ENCODE data around the gene PTPRG. TPM values are rescaled to one million over a fixed set of nuclear protein-coding genes. Genes with fewer than 3 reads are reported as not detected.

Gene PTPRG
- total RNA-seq, 2 donors from 2014 or later, result not detected

DNA sequence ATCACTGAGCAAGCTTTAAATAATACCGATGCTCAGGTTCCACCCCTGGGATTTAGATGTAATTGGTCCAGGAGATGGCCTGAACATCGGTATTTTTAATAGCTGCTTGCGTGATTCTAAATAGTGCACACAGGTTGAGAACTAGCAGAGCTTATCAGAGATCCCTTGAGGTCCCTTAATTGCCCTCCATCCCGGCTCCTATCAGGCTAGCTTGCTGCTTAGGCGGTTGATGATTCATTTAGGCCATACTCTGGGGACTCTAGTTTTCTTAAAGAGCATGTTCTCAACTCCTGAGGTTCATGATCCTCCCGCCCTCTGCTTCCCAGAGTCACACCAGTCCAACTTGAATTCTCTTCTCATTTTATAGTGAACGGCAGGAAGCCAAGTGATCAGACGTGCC, 531.7 kb downstream of the PTPRG start:
- Mint-ChIP-seq H3K4me1 (no peaks in the 10 kb centered on the region), H3K27me3 (peaks cover 9% of the 10 kb centered on the region), H3K9me3 (no peaks in the 10 kb centered on the region), H3K4me3 (no peak overlapping the region), H3K27ac (no peak overlapping the region), H3K36me3 (ENCODE audit: low read depth) (no peaks in the 10 kb centered on the region)
- no peak for ATAC-seq (replicated peaks)

DNA sequence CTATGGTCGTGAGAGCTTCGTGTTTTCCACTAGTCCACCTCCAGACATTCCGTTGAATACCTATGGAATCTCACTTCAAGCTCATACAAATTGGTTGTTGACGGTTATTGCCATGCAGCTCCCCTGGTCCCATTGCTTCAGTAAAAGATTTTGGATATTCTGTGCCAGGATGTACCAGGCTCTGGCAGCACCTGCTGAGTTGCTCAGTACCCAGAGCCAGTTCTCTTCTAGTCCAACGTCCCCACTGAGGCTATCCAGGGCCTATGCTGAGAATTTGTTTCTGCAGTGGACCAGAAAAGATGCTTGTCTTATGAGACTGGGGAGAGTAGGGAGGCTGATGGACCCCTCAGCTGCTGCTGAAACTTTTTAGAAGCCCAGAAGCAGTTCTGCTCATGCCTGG, 533.1 kb downstream of the PTPRG start:
- H3K27ac Mint-ChIP-seq, result no peak overlapping the region
- peaks cover 6% of the 10 kb centered on the region for H3K27me3 Mint-ChIP-seq
- H3K4me3 Mint-ChIP-seq, result no peak overlapping the region
- ATAC-seq (replicated peaks), result no peak
- H3K9me3 Mint-ChIP-seq, result no peaks in the 10 kb centered on the region
- H3K4me1 Mint-ChIP-seq, result no peaks in the 10 kb centered on the region
- no peaks in the 10 kb centered on the region for H3K36me3 Mint-ChIP-seq (ENCODE audit: low read depth)

DNA sequence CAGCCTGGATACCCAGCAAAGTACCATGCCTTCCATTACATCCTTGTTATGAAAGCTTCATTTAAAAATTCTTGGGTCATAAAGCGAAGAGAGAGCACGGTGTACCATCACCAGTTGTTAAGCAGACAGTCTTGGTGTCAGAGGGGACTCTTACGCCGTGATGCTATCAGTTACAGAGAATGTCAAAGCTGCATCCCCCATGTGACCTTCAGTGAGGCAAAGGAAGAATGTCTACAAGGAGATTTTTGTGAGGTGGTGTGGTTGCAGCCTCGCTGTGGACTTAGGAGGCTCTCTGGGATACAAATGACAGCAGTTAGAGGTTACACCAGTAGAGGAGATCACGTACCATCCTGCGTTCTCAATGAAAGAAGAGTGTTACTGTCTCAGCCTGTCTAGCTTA, 533.7 kb downstream of the PTPRG start:
- no peaks in the 10 kb centered on the region for H3K9me3 Mint-ChIP-seq
- no peak overlapping the region for H3K27ac Mint-ChIP-seq
- no peak overlapping the region for H3K4me3 Mint-ChIP-seq
- ATAC-seq (replicated peaks), result no peak
- H3K27me3 Mint-ChIP-seq, result peaks cover 6% of the 10 kb centered on the region
- no peaks in the 10 kb centered on the region for H3K4me1 Mint-ChIP-seq
- H3K36me3 Mint-ChIP-seq (ENCODE audit: low read depth), result no peaks in the 10 kb centered on the region

DNA sequence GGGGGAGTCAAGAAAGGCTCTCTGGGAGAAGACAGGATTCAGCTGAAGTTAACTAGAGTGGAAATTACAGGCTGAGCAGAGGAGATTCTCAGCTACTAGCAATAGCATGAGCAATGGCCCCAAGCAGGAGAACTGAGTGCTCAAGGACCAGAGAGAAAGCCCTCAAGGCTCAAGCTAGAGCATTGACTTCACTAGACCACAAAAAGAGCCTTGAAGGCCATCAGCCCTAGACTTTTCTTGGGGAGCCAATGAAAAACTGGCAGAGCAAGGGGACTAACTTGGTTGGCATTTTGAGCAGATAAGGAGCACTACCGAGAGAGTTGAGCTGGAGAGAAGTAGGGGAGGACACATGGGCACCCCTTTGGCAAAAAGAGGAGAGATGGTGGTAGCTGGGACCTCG, 534.4 kb downstream of the PTPRG start:
- H3K27ac Mint-ChIP-seq, result no peak overlapping the region
- H3K4me3 Mint-ChIP-seq, result no peak overlapping the region
- no peak for ATAC-seq (replicated peaks)
- H3K9me3 Mint-ChIP-seq, result no peaks in the 10 kb centered on the region
- H3K27me3 Mint-ChIP-seq, result peaks cover 4% of the 10 kb centered on the region
- no peaks in the 10 kb centered on the region for H3K4me1 Mint-ChIP-seq
- H3K36me3 Mint-ChIP-seq (ENCODE audit: low read depth), result no peaks in the 10 kb centered on the region

DNA sequence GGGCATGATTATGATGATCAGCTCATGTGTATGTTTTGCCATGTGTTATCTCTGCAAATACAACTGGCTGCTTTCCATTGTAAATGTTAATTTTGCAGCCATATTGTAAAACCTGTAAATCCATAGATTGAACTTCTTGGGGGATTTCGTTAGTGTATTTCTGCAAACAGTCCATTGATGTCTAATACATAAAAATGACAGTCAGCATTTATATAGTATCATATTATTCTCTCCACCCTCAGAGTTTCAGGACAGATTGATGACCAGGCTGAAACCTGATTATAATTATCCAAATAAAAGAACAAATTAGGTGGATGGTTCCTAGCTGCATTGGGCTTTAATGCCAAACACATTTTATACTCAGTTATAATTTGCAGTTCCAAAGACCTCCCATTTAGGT, 535.1 kb downstream of the PTPRG start:
- no peaks in the 10 kb centered on the region for H3K9me3 Mint-ChIP-seq
- ATAC-seq (replicated peaks), result no peak
- no peaks in the 10 kb centered on the region for H3K4me1 Mint-ChIP-seq
- no peaks in the 10 kb centered on the region for H3K36me3 Mint-ChIP-seq (ENCODE audit: low read depth)
- H3K27ac Mint-ChIP-seq, result no peak overlapping the region
- no peaks in the 10 kb centered on the region for H3K27me3 Mint-ChIP-seq
- H3K4me3 Mint-ChIP-seq, result no peak overlapping the region

DNA sequence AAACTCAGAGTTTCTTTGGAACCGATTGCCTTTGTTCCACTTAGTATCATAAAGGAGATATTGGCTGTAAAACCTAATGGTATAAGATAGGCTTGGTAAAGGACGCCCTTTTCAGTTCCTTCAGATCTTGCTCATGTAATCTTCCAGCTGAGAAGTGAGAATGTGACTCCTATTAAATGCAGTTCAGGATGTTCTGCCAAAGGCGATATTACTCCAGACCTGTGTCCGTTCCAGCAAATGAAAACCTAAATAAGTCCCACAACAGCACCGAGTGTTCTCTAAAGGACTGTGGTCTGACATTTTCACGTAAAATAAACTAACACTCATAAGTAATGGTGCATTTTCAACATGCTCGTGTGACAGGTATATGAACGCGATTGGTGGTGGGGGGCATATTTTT, 535.8 kb downstream of the PTPRG start:
- ATAC-seq (replicated peaks), result no peak
- no peak overlapping the region for H3K4me3 Mint-ChIP-seq
- H3K36me3 Mint-ChIP-seq (ENCODE audit: low read depth), result no peaks in the 10 kb centered on the region
- no peaks in the 10 kb centered on the region for H3K4me1 Mint-ChIP-seq
- peaks cover 3% of the 10 kb centered on the region for H3K27me3 Mint-ChIP-seq
- peaks cover 5% of the 10 kb centered on the region for H3K9me3 Mint-ChIP-seq
- H3K27ac Mint-ChIP-seq, result no peak overlapping the region

DNA sequence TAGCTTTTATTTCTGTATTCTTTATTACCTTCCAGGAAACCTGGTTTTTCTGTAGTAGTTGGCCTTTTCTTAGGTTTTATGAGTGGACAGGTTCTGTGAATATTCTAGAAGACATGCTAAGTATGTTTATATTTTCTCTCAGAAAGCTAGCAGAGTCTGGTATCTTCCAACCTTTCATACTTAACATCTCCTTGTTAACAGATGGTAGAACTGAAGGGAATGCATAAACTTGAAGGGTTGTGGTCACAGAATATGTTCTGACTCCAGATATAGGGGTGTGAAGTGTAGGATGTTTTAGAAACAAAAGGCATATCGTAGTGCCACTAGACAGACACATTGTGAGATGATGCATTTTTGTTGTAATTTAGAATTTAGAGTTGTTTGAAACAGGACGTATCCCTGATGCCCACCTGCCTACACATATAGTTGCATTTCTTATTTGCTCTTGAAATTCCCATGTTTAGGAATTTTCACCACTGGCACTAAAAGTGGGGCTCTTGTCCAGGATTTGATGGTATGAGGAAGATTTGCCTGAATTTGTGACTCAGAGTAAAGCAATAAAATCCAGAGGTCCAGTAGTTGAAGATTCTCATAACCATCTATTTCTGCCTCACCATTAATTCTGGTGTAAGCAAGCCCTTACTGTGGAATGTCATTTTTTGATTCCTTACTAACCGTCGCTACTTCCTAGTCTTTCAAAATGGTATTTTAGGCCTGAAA, 537.4 kb downstream of the PTPRG start:
- H3K4me3 Mint-ChIP-seq, result no peak overlapping the region

DNA sequence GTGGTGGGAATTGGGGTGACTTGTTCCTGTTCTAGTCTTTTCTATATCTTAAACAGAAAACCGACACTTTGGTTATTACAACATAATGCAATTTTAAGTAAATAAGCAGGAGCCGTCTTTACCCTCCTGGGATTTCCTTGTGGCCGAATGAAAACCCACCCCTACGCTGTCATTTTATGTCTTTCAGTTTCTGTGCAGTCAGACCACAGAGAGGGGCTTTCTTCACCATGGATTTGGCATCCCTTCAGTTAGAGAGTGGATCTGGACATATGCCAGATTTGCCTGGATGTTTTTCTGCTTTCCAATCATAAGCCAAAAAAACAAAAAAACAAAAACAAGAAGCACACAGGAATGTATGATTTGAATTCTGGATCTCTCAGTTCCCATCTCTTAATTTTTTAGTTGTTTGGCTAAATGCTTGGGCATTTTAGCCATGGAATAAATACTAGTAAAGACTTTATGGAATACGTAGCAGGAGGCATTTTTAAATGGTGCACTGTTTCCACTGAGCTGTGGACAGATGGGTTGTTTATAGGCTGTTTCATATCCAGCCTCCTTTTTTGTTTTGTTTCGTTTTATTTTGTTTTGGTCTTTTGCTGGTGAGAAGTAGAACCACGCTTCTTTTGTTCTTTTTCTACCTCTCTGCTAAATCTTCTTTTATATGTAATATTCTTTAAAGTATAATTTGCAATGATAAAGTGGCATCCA, 539.1 kb downstream of the PTPRG start:
- H3K36me3 Mint-ChIP-seq (ENCODE audit: low read depth), result no peaks in the 10 kb centered on the region
- peaks cover 3% of the 10 kb centered on the region for H3K27me3 Mint-ChIP-seq

More for the DNA sequence above, 537.4 kb downstream of the PTPRG start:
- Mint-ChIP-seq H3K27me3 (peaks cover 3% of the 10 kb centered on the region), H3K9me3 (peaks cover 5% of the 10 kb centered on the region), H3K36me3 (ENCODE audit: low read depth) (no peaks in the 10 kb centered on the region), H3K27ac (no peak overlapping the region), H3K4me1 (no peaks in the 10 kb centered on the region)
- no peak for ATAC-seq (replicated peaks)

DNA sequence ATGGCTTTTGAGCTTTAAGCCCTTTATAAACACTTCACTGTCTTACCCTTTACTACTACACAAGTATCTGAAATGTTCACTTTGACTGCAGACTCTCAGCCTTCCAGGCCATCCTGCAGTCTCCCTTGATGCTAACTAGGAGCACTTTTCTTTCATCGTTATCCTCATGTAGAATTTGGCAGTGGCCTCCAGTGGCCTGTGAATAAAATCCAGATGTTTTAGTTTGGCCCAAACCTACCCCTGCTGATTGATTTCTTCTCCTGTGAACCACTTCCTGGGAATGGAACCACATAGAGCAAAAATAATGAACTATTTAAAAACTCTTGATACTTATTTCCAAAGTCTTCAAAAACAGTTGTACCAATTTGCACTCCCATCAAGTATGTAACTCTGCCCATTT, 540.1 kb downstream of the PTPRG start:
- Mint-ChIP-seq H3K36me3 (ENCODE audit: low read depth) (no peaks in the 10 kb centered on the region), H3K4me3 (no peak overlapping the region), H3K27ac (no peak overlapping the region), H3K27me3 (peaks cover 3% of the 10 kb centered on the region), H3K4me1 (no peaks in the 10 kb centered on the region), H3K9me3 (peaks cover 5% of the 10 kb centered on the region)
- ATAC-seq (replicated peaks), result no peak

More for the DNA sequence above, 539.1 kb downstream of the PTPRG start:
- peaks cover 5% of the 10 kb centered on the region for H3K9me3 Mint-ChIP-seq
- H3K4me1 Mint-ChIP-seq, result no peaks in the 10 kb centered on the region
- no peak for ATAC-seq (replicated peaks)
- no peak overlapping the region for H3K27ac Mint-ChIP-seq
- no peak overlapping the region for H3K4me3 Mint-ChIP-seq

DNA sequence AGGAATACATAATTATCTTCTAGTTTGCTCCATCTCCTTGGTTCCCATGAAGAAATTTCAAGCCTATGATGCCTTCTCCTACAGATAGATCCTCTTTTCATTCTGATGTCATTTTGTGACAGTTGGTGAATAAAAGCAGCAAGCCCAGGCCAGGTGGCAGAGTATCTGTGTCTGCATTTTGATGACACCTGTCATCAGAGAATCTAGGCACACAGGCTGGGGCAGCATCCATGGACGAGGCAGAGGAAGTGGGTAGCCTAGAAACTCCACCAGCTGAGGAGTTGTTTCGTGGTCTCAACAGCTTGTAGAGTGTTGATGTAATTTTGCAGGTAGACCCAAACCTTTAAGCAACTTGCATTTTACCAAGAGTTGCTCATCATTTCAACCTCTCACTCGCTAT, 542.2 kb downstream of the PTPRG start:
- Mint-ChIP-seq H3K4me1 (no peaks in the 10 kb centered on the region), H3K9me3 (peaks cover 6% of the 10 kb centered on the region), H3K36me3 (ENCODE audit: low read depth) (no peaks in the 10 kb centered on the region), H3K27me3 (peaks cover 4% of the 10 kb centered on the region), H3K27ac (no peak overlapping the region), H3K4me3 (no peak overlapping the region)
- no peak for ATAC-seq (replicated peaks)

DNA sequence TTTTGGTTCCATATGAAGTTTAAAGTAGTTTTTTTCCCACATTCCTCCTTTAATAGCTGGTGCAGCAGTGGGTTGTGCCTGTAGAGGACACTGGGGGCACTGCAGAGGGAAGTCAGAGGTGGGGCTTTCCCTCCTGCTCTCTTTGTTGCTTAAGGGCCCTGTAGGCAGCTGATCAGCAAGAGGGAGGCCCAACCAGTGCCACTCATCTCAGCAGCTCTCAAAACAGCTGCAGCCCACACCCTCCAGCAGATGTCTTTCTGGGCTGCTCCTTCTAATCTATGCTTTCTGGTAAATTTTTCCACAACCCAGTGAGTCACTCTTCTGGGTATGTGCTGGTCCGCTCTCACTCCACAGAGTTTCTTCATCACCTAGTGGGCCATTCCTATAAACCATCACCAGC, 548.2 kb downstream of the PTPRG start:
- H3K4me3 Mint-ChIP-seq, result no peak overlapping the region
- no peak overlapping the region for H3K27ac Mint-ChIP-seq
- peaks cover 3% of the 10 kb centered on the region for H3K9me3 Mint-ChIP-seq
- H3K27me3 Mint-ChIP-seq, result peaks cover 3% of the 10 kb centered on the region
- H3K4me1 Mint-ChIP-seq, result no peaks in the 10 kb centered on the region
- H3K36me3 Mint-ChIP-seq (ENCODE audit: low read depth), result no peaks in the 10 kb centered on the region
- no peak for ATAC-seq (replicated peaks)

DNA sequence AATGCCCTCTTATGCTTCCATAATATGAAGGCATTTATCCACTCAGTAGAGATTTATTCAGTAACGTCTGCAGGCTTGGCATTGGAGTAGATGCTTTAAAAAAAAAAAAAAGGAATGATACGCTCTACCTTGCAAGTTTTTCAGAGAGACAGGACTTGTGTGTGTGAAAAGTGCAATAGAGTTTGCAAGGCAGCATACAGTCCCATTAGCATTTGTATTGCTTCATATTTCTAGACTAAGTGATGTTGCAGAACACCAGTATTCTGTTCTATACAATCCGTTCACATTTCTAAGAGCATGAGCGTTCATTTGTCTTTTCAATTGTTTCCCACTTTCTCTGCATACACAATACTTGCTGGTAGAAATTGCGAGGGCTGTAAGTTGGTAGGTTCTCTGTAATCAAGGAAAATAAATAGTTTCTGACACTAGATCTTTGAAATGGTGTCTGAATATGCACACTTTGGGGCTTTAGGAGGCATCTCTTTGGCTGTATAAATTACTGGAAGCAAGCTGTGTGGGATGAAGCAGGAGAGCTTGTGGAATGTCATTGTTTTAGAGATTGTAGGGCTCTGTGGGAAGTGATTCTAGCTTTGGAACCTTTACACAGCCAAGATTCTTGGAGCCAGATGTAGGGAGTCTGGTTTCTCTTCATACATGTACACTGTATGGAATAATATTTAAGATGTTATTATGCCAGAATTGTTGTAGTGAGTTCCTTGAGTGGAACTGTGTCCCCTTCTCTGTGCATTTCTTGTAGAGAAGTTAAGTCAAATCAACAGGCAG, 549.3 kb downstream of the PTPRG start:
- no peak for ATAC-seq (replicated peaks)
- peaks cover 3% of the 10 kb centered on the region for H3K9me3 Mint-ChIP-seq
- peaks cover 3% of the 10 kb centered on the region for H3K27me3 Mint-ChIP-seq
- no peaks in the 10 kb centered on the region for H3K36me3 Mint-ChIP-seq (ENCODE audit: low read depth)
- H3K4me1 Mint-ChIP-seq, result no peaks in the 10 kb centered on the region
- no peak overlapping the region for H3K4me3 Mint-ChIP-seq
- H3K27ac Mint-ChIP-seq, result no peak overlapping the region

DNA sequence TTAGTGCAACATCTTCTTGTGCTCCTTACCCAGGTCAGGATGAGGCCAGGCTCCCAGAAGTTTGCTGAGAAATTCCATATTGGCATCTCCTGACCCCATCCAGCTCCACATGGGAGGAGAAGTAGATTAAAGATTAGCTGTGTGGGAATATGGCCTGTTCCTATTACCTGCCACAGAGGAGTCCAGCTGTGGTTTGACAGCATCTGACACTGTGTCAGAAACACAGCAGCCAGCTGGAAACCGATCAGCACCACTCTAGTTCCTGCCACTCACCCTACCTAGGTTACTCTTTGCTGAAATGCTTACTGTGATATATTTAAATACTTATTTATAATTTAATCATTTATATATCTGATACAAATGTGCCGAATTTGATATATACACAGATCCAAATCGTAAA, 551.7 kb downstream of the PTPRG start:
- no peak for ATAC-seq (replicated peaks)
- H3K27me3 Mint-ChIP-seq, result peaks cover 3% of the 10 kb centered on the region
- no peaks in the 10 kb centered on the region for H3K4me1 Mint-ChIP-seq

DNA sequence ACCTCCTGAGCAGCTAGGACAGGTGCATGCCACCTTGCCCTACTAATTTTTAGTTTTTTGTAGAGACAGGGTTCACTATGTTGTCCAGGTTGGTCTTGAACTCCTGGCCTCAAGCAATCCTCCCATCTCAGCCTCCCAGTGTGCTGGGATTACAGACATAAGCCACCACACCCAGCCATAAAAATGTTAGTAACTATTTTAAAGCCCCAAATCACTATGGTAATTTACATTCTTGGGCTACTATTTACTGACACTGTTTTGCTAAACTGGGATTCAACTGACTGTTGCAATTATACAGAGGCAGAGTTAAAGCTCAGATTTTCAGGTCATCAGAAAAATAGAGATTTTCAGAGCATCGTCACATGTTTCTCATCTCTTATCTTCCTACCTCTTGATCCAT, 553.4 kb downstream of the PTPRG start:
- Mint-ChIP-seq H3K27me3 (peaks cover 4% of the 10 kb centered on the region), H3K4me3 (no peak overlapping the region), H3K27ac (no peak overlapping the region), H3K9me3 (peaks cover 4% of the 10 kb centered on the region), H3K4me1 (no peaks in the 10 kb centered on the region), H3K36me3 (ENCODE audit: low read depth) (no peaks in the 10 kb centered on the region)
- ATAC-seq (replicated peaks), result no peak

More for the DNA sequence above, 551.7 kb downstream of the PTPRG start:
- no peak overlapping the region for H3K27ac Mint-ChIP-seq
- H3K36me3 Mint-ChIP-seq (ENCODE audit: low read depth), result no peaks in the 10 kb centered on the region
- peaks cover 3% of the 10 kb centered on the region for H3K9me3 Mint-ChIP-seq
- H3K4me3 Mint-ChIP-seq, result no peak overlapping the region
